ENCODE measurements around the gene ANTXR2. TPM values are rescaled to one million over a fixed set of nuclear protein-coding genes. Genes with fewer than 3 reads are reported as not detected.

ANTXR2 gene
- polyA plus RNA-seq, 4 donors: 3.6 to 41.7 (median 10.5) TPM

Other genes starting within 250 kb of the ANTXR2 start
- 1 to 10 TPM in 1 of 4 donors, under 1 TPM in 2, not detected in 1; 0.27 to 2.0 (median 0.90) TPM for gene PRDM8, start 124.3 kb upstream of the ANTXR2 start, polyA plus RNA-seq
- gene FGF5, start 193.4 kb upstream of the ANTXR2 start, polyA plus RNA-seq: under 1 TPM in 2 of 4 donors, not detected in 2; 0.01 to 0.10 TPM

Measured in small intestine (tissue), 4 donors.